A549 (cell line): ENCODE data around the gene CCT5. TPM values are rescaled to one million over a fixed set of nuclear protein-coding genes. Genes with fewer than 3 reads are reported as not detected.

Experiments
- ATAC-seq, 2 experiments: fragments of 200-7000 bp in 1 of 2; fragments of >200 bp in 1 of 2; cut with Nextera tagmentation in 1 of 2; cut with Tn5 transposase in 1 of 2; 3 replicates each; pipeline versions ENCODE4 v1.8.0 to v1.9.1; 2018 to 2020; ENCODE audit warnings: mild to moderate bottlenecking in 1 of 2, moderate library complexity in 1 of 2
- CTCF ChIA-PET: fragments of 300-600 bp; sonication (Branson Sonifier 250); formaldehyde crosslinking; extraction: SDS; loops from one replicate; lab custom pipeline; 2021; ENCODE audit warnings: antibody characterized with exemption, inconsistent platforms; lab: Yijun Ruan, JAX
- POLR2A ChIA-PET: fragments of 350-600 bp; formaldehyde crosslinking; extraction: SDS; loops from one replicate; lab custom pipeline; 2021; ENCODE audit warnings: antibody characterized with exemption, inconsistent platforms; lab: Yijun Ruan, JAX
- DNase-seq, 2 experiments: peaks; one replicate each; pipeline versions ENCODE4 v3.0.0 to v3.0.0-alpha.2; 2011 to 2016; ENCODE audit warnings: low read depth in 1 of 2, low spot score in 1 of 2
- FAIRE-seq: peaks from 2 replicates; lab custom pipeline; 2011; peaks lifted over from hg19 to GRCh38; lab: Jason Lieb, UNC
- H3K27ac ChIP-seq, 2 experiments: fragments of >200 bp; sonication (Bioruptor Twin); formaldehyde crosslinking; 3 replicates each; pipeline ENCODE4 v1.5.1; 2016 to 2017
- H3K4me1 ChIP-seq: fragments of >200 bp; sonication (Bioruptor Twin); formaldehyde crosslinking; 3 replicates; pipeline ENCODE4 v1.6.1; 2016
- H3K4me2 ChIP-seq: fragments of >200 bp; sonication (Bioruptor Twin); formaldehyde crosslinking; 3 replicates; pipeline ENCODE4 v1.6.1; 2016
- H3K4me3 ChIP-seq: fragments of >200 bp; sonication (Bioruptor Twin); formaldehyde crosslinking; 3 replicates; pipeline ENCODE4 v1.5.1; 2016
- H3K9me3 ChIP-seq: fragments of >200 bp; sonication (Bioruptor Twin); formaldehyde crosslinking; 3 replicates; pipeline ENCODE4 v1.6.1; 2016
- BHLHE40 ChIP-seq: IDR thresholded peaks from 2 replicates; pipeline ENCODE4 v1.6.1; 2012; ENCODE audit warnings: low read depth, low read length, inconsistent platforms
- CHD2 ChIP-seq: fragments of 150-350 bp; IDR thresholded peaks from 2 replicates; pipeline ENCODE4 v1.6.1; 2014; ENCODE audit warnings: low read length; ENCODE audit not compliant: partially characterized antibody
- CHD4 ChIP-seq: fragments of 200-600 bp; sonication (generic); IDR thresholded peaks from 2 replicates; pipeline ENCODE4 v1.6.1; 2016; ENCODE audit warnings: antibody characterized with exemption, mild to moderate bottlenecking, borderline replicate concordance
- FOSL2 ChIP-seq, 2 experiments: fragments of 450-650 bp in 1 of 2; fragments of >200 bp in 1 of 2; sonication (Bioruptor Twin) in 1 of 2; formaldehyde crosslinking; IDR thresholded peaks; 2 replicates each; pipeline versions ENCODE4 v1.5.0 to v1.6.1; 2016 to 2020; ENCODE audit warnings: mild to moderate bottlenecking in 1 of 2, moderate library complexity in 1 of 2
- HDAC2 ChIP-seq: fragments of 200-600 bp; sonication (generic); IDR thresholded peaks from 2 replicates; pipeline ENCODE4 v1.6.1; 2016
- HEYL ChIP-seq: fragments of 250-450 bp; sonication (Bioruptor Pico); IDR thresholded peaks from 2 replicates; pipeline ENCODE4 v1.8.0; 2021; ENCODE audit warnings: mild to moderate bottlenecking, moderate library complexity
- HOXB5 ChIP-seq: fragments of 250-450 bp; sonication (Bioruptor Pico); IDR thresholded peaks from 2 replicates; pipeline ENCODE4 v1.5.0; 2020; ENCODE audit warnings: mild to moderate bottlenecking, moderate library complexity
- JUNB ChIP-seq: fragments of >200 bp; sonication (Bioruptor Twin); formaldehyde crosslinking; IDR thresholded peaks from 2 replicates; pipeline ENCODE4 v1.6.1; 2016
- KDM1A ChIP-seq: fragments of 200-600 bp; sonication (generic); IDR thresholded peaks from 2 replicates; pipeline ENCODE4 v1.6.1; 2016; ENCODE audit warnings: low read depth, mild to moderate bottlenecking
- NPAS2 ChIP-seq: fragments of 250-450 bp; sonication (Bioruptor Pico); IDR thresholded peaks from 2 replicates; pipeline ENCODE4 v1.8.0; 2022; ENCODE audit warnings: mild to moderate bottlenecking, moderate library complexity, borderline replicate concordance
- NR3C1 ChIP-seq: fragments of >200 bp; sonication (Bioruptor Twin); formaldehyde crosslinking; IDR thresholded peaks from 3 replicates; pipeline ENCODE4 v1.6.1; 2017
- RAD21 ChIP-seq, 2 experiments: fragments of >200 bp in 1 of 2; sonication (Bioruptor Twin) in 1 of 2; formaldehyde crosslinking in 1 of 2; IDR thresholded peaks in 1 of 2; conservative IDR thresholded peaks in 1 of 2; 2 replicates in 1 of 2; 3 replicates in 1 of 2; pipeline ENCODE4 v1.6.1; 2012 to 2018; ENCODE audit warnings: inconsistent platforms in 1 of 2
- RCOR1 ChIP-seq: fragments of 150-350 bp; IDR thresholded peaks from 2 replicates; pipeline ENCODE4 v1.6.1; 2014; ENCODE audit warnings: antibody characterized with exemption, low read length, low read depth
- RFX5 ChIP-seq: fragments of 450-650 bp; IDR thresholded peaks from 2 replicates; pipeline ENCODE4 v1.7.1; 2014; ENCODE audit warnings: antibody characterized with exemption, mild to moderate bottlenecking, moderate library complexity
- SREBF2 ChIP-seq: fragments of 450-650 bp; IDR thresholded peaks from 2 replicates; pipeline ENCODE4 v1.6.1; 2014; ENCODE audit warnings: mild to moderate bottlenecking, moderate library complexity
- TFCP2L1 ChIP-seq: fragments of 250-450 bp; sonication (Bioruptor Pico); IDR thresholded peaks from 2 replicates; pipeline ENCODE4 v1.5.0; 2021; ENCODE audit warnings: mild to moderate bottlenecking
- ZC3H11A ChIP-seq: fragments of 450-650 bp; IDR thresholded peaks from 2 replicates; pipeline ENCODE4 v1.6.1; 2014; ENCODE audit warnings: antibody characterized with exemption, mild to moderate bottlenecking
- ZFP36 ChIP-seq: fragments of 450-650 bp; IDR thresholded peaks from 2 replicates; pipeline ENCODE4 v1.6.1; 2014; ENCODE audit warnings: borderline replicate concordance; ENCODE audit not compliant: partially characterized antibody
- WGBS: methylation state at CpG from one replicate; pipeline ENCODE4 v1.1.6; 2017; ENCODE audit errors: missing lambda C conversion rate; 5-methylcytosine and 5-hydroxymethylcytosine counted together
- polyA plus RNA-seq, 4 experiments: library from polyadenylated mRNA; depleted of rRNA in 3 of 4; stranded (reverse); fragments of >200 nt; fragmentation: RNase III in 1 of 4; extraction: RNeasy Plus Mini Kit Qiagen cat#74134 plus additional on column Dnase treatment in 1 of 4; gene quantifications; 2 replicates in 3 of 4; 3 replicates in 1 of 4; pipeline ENCODE4 v1.2.3, GENCODE V29; 2011 to 2017
- TF ChIP-seq, protein P1 (sequence below): fragments of 250-450 bp; sonication (Bioruptor Pico); IDR thresholded peaks from 2 replicates; pipeline ENCODE4 v1.5.0; 2020; ENCODE audit warnings: low read depth, mild to moderate bottlenecking, moderate library complexity
- TF ChIP-seq, protein P2 (sequence below): fragments of >200 bp; sonication (Bioruptor Twin); formaldehyde crosslinking; IDR thresholded peaks from 3 replicates; pipeline ENCODE4 v1.5.1; 2016
- TF ChIP-seq, protein P3 (sequence below): fragments of >200 bp; sonication (Bioruptor Twin); formaldehyde crosslinking; IDR thresholded peaks from 2 replicates; pipeline ENCODE4 v1.6.1; 2016
- TF ChIP-seq, protein P4 (sequence below): fragments of 450-650 bp; IDR thresholded peaks from 2 replicates; pipeline ENCODE4 v1.6.1; 2014; ENCODE audit warnings: antibody characterized with exemption

The CCT5 gene
- polyA plus RNA-seq, 2 of the 4 experiments (the other 2 are of a cell fraction) = 730 to 858 TPM

GRCh38 chr5:10254686-10255085 is 4.6 kb downstream of the CCT5 start:
- DNase-seq (no peak), FAIRE-seq (no peak), ATAC-seq (no peak)
- Histone ChIP-seq H3K4me2 (no peak overlapping the region), H3K4me3 (no peak overlapping the region), H3K9me3 (no peaks in the 10 kb centered on the region), H3K4me1 (peaks cover 22% of the 10 kb centered on the region), H3K27ac (no peak overlapping the region)
- ChIA-PET POLR2A (no interaction called here), CTCF (interaction anchor here (1.1 to 2.9 kb wide), 2 partner anchors 29 to 103 kb away, joined by 4 to 10 read pairs; no protein-coding TSS in a partner anchor)
- WGBS = 75% methylated on average over 2 of the region's 2 CpGs
- no peak for TF ChIP-seq CHD4
- no peak for TF ChIP-seq CHD2
- TF ChIP-seq NPAS2 (CRISPR knock-in tag) = no peak
- no peak for TF ChIP-seq HEYL (CRISPR knock-in tag)
- no peak for TF ChIP-seq JUNB
- no peak for TF ChIP-seq NR3C1
- no peak for TF ChIP-seq BHLHE40
- no peak for TF ChIP-seq HOXB5 (CRISPR knock-in tag)
- TF ChIP-seq, protein P1, sequence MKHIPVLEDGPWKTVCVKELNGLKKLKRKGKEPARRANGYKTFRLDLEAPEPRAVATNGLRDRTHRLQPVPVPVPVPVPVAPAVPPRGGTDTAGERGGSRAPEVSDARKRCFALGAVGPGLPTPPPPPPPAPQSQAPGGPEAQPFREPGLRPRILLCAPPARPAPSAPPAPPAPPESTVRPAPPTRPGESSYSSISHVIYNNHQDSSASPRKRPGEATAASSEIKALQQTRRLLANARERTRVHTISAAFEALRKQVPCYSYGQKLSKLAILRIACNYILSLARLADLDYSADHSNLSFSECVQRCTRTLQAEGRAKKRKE (CRISPR knock-in tag) = no peak
- TF ChIP-seq, protein P2, sequence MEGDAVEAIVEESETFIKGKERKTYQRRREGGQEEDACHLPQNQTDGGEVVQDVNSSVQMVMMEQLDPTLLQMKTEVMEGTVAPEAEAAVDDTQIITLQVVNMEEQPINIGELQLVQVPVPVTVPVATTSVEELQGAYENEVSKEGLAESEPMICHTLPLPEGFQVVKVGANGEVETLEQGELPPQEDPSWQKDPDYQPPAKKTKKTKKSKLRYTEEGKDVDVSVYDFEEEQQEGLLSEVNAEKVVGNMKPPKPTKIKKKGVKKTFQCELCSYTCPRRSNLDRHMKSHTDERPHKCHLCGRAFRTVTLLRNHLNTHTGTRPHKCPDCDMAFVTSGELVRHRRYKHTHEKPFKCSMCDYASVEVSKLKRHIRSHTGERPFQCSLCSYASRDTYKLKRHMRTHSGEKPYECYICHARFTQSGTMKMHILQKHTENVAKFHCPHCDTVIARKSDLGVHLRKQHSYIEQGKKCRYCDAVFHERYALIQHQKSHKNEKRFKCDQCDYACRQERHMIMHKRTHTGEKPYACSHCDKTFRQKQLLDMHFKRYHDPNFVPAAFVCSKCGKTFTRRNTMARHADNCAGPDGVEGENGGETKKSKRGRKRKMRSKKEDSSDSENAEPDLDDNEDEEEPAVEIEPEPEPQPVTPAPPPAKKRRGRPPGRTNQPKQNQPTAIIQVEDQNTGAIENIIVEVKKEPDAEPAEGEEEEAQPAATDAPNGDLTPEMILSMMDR = no peak
- TF ChIP-seq TFCP2L1 (CRISPR knock-in tag) = no peak
- TF ChIP-seq KDM1A = no peak
- TF ChIP-seq ZC3H11A = no peak
- no peak for TF ChIP-seq HDAC2

DNA sequence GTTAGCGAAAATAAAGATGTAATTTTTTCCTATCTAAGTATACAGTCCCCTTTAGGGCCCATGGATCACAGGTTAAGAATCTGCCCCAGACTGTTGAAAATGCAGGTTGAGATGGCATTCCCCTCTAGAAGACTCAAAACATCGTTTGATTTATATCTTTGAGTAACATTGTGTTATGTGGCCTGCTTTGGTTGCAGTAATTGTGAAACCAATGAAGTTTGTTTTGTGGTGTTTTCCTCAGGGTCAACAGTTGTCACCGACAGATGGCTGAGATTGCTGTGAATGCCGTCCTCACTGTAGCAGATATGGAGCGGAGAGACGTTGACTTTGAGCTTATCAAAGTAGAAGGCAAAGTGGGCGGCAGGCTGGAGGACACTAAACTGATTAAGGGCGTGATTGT is 7.8 kb downstream of the CCT5 start:
- Histone ChIP-seq H3K9me3 (no peaks in the 10 kb centered on the region), H3K4me2 (no peak overlapping the region), H3K4me1 (peaks cover 10% of the 10 kb centered on the region; the same call in 2 of the 3 replicates), H3K4me3 (no peak overlapping the region), H3K27ac (no peak overlapping the region)
- DNase-seq (no peak), FAIRE-seq (no peak), ATAC-seq (no peak)
- 86% methylated on average over 8 of the region's 8 CpGs for WGBS
- no peak for TF ChIP-seq ZFP36
- TF ChIP-seq ZC3H11A = no peak
- TF ChIP-seq RAD21 (conservative IDR thresholded peaks at IDR 0.05 in 1 of 2, IDR thresholded peaks at IDR 0.05 in 1 of 2) = no peak
- no peak for TF ChIP-seq RFX5
- TF ChIP-seq KDM1A = no peak
- TF ChIP-seq, protein P3, sequence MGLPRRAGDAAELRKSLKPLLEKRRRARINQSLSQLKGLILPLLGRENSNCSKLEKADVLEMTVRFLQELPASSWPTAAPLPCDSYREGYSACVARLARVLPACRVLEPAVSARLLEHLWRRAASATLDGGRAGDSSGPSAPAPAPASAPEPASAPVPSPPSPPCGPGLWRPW = no peak
- TF ChIP-seq FOSL2 (IDR thresholded peaks at IDR 0.05) = no peak
- no peak for TF ChIP-seq FOSL2 (CRISPR knock-in tag; IDR thresholded peaks at IDR 0.05)
- TF ChIP-seq, protein P4, sequence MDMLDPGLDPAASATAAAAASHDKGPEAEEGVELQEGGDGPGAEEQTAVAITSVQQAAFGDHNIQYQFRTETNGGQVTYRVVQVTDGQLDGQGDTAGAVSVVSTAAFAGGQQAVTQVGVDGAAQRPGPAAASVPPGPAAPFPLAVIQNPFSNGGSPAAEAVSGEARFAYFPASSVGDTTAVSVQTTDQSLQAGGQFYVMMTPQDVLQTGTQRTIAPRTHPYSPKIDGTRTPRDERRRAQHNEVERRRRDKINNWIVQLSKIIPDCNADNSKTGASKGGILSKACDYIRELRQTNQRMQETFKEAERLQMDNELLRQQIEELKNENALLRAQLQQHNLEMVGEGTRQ = no peak
- TF ChIP-seq SREBF2 = no peak
- TF ChIP-seq RCOR1 = no peak
- TF ChIP-seq, protein P2 = no peak
- POLR2A ChIA-PET = no interaction called here
- CTCF ChIA-PET = no interaction called here
